SK-N-SH (cell line): Measurements from ENCODE around the gene PTH2. TPM values are rescaled to one million over a fixed set of nuclear protein-coding genes. Genes with fewer than 3 reads are reported as not detected.
"Not testable (repeated sequence)": the region's sequence is repeated elsewhere in the genome, so short reads cannot be mapped to it uniquely, and the experiment has no call there.

ENCODE experiments used
- CTCF ChIA-PET: fragments of 300-600, 350-600 bp; formaldehyde crosslinking; extraction: SDS; loops from one replicate; lab custom pipeline; 2021; lab: Yijun Ruan, JAX
- POLR2A ChIA-PET: fragments of 350-600 bp; sonication (Branson Sonifier 250); formaldehyde crosslinking; extraction: SDS; loops from one replicate; lab custom pipeline; 2020; ENCODE audit warnings: antibody characterized with exemption, inconsistent platforms; lab: Yijun Ruan, JAX
- DNase-seq: peaks from one replicate; pipeline ENCODE4 v3.0.0; 2012
- H2AFZ ChIP-seq: fragments of 200-600 bp; sonication (generic); 2 replicates; pipeline ENCODE4 v1.8.1; 2016; ENCODE audit warnings: antibody characterized with exemption, mild to moderate bottlenecking, low read depth
- H3F3A ChIP-seq: fragments of 200-600 bp; sonication (generic); replicated peaks from 2 replicates; pipeline ENCODE3; 2016; ENCODE audit warnings: antibody characterized with exemption, mild to moderate bottlenecking; ENCODE audit not compliant: insufficient read depth
- H3K27ac ChIP-seq, 2 experiments: fragments of 200-500 bp in 1 of 2; fragments of 200-600 bp in 1 of 2; sonication (Bioruptor generic) in 1 of 2; sonication (generic), shearing (Covaris generic) in 1 of 2; 2 replicates each; pipeline versions ENCODE4 v1.5.1 to v1.6.1; 2014 to 2016; ENCODE audit warnings: low read depth in 2 of 2, inconsistent platforms in 1 of 2, low read length in 1 of 2, mild to moderate bottlenecking in 1 of 2, mixed read lengths in 1 of 2
- H3K27me3 ChIP-seq: fragments of 200-600 bp; sonication (generic), shearing (Covaris generic); 2 replicates; pipeline ENCODE4 v1.6.1; 2016; ENCODE audit warnings: mixed run types; ENCODE audit not compliant: insufficient read depth
- H3K36me3 ChIP-seq, 2 experiments: fragments of 200-500 bp in 1 of 2; fragments of 200-600 bp in 1 of 2; sonication (Bioruptor generic) in 1 of 2; sonication (generic) in 1 of 2; replicated peaks in 1 of 2; 2 replicates each; pipeline versions ENCODE3 to v1.5.1; 2014 to 2016; ENCODE audit warnings: low read length in 1 of 2, mild to moderate bottlenecking in 1 of 2; ENCODE audit not compliant: insufficient read depth in 2 of 2, control insufficient read depth in 1 of 2
- H3K4me1 ChIP-seq, 2 experiments: fragments of 200-500 bp in 1 of 2; fragments of 200-600 bp in 1 of 2; sonication (Bioruptor generic) in 1 of 2; sonication (generic), shearing (Covaris generic) in 1 of 2; 2 replicates each; pipeline versions ENCODE4 v1.5.1 to v1.6.1; 2014 to 2016; ENCODE audit warnings: low read depth in 1 of 2, low read length in 1 of 2, mixed run types in 1 of 2; ENCODE audit not compliant: insufficient read depth in 2 of 2, control insufficient read depth in 1 of 2
- H3K4me2 ChIP-seq: fragments of 200-600 bp; sonication (generic), shearing (Covaris generic); 2 replicates; pipeline ENCODE4 v1.6.1; 2017; ENCODE audit warnings: mixed run types
- H3K4me3 ChIP-seq, 2 experiments: fragments of 200-500 bp in 1 of 2; fragments of 200-600 bp in 1 of 2; sonication (Bioruptor generic) in 1 of 2; sonication (generic), shearing (Covaris generic) in 1 of 2; 2 replicates each; pipeline versions ENCODE4 v1.5.1 to v1.8.1; 2014 to 2016; ENCODE audit warnings: low read depth in 2 of 2, inconsistent platforms in 1 of 2, low read length in 1 of 2, mild to moderate bottlenecking in 1 of 2, mixed read lengths in 1 of 2, moderate library complexity in 1 of 2
- H3K79me2 ChIP-seq: fragments of 200-600 bp; sonication (generic); 2 replicates; pipeline ENCODE4 v1.8.1; 2017; ENCODE audit warnings: mild to moderate bottlenecking; ENCODE audit not compliant: insufficient read depth
- H3K9ac ChIP-seq: fragments of 200-600 bp; sonication (generic); 2 replicates; pipeline ENCODE4 v1.6.1; 2017; ENCODE audit warnings: mixed run types
- H3K9me2 ChIP-seq: fragments of 200-600 bp; sonication (generic); 2 replicates; pipeline ENCODE4 v1.6.1; 2017; ENCODE audit warnings: mixed run types
- H3K9me3 ChIP-seq: fragments of 200-600 bp; sonication (generic); 2 replicates; pipeline ENCODE4 v1.6.1; 2017; ENCODE audit warnings: mixed run types, mild to moderate bottlenecking, moderate library complexity
- H4K20me1 ChIP-seq: fragments of 200-600 bp; sonication (generic); 2 replicates; pipeline ENCODE4 v1.6.1; 2017; ENCODE audit warnings: mild to moderate bottlenecking, mixed run types; ENCODE audit not compliant: insufficient read depth
- CTCF ChIP-seq: fragments of 200-600 bp; sonication (generic); IDR thresholded peaks from 2 replicates; pipeline ENCODE4 v1.6.1; 2017; ENCODE audit warnings: antibody characterized with exemption, mild to moderate bottlenecking, moderate library complexity
- EZH2phosphoT487 ChIP-seq: fragments of 200-600 bp; sonication (generic); IDR thresholded peaks from 2 replicates; pipeline ENCODE4 v1.6.1; 2017; ENCODE audit warnings: low read depth, mixed run types, mild to moderate bottlenecking, antibody characterized with exemption, moderate library complexity, borderline replicate concordance
- FOXJ3 ChIP-seq: sonication (generic); formaldehyde crosslinking; IDR thresholded peaks from 2 replicates; pipeline ENCODE4 v1.5.1; 2020; ENCODE audit warnings: mild to moderate bottlenecking, missing genetic modification reagents
- FOXM1 ChIP-seq: IDR thresholded peaks from 2 replicates; pipeline ENCODE4 v1.4.0; 2012; ENCODE audit warnings: low read depth, mild to moderate bottlenecking
- NFIC ChIP-seq: IDR thresholded peaks from 2 replicates; pipeline ENCODE4 v1.4.0; 2012; ENCODE audit warnings: borderline replicate concordance
- SIN3A ChIP-seq: IDR thresholded peaks from 2 replicates; pipeline ENCODE4 v1.6.1; 2012; ENCODE audit warnings: low read depth, mild to moderate bottlenecking, low read length, moderate library complexity, borderline replicate concordance
- YY1 ChIP-seq: IDR thresholded peaks from 2 replicates; pipeline ENCODE4 v1.4.0; 2012; ENCODE audit warnings: low read depth, mild to moderate bottlenecking
- WGBS: methylation state at CpG from one replicate; pipeline ENCODE4 v1.1.6; 2017; ENCODE audit warnings: low lambda C conversion rate; 5-methylcytosine and 5-hydroxymethylcytosine counted together
- polyA plus RNA-seq, 3 experiments: library from polyadenylated mRNA; depleted of rRNA; stranded (reverse); fragments of >200 nt; gene quantifications; 2 replicates each; pipeline ENCODE4 v1.2.3, GENCODE V29; 2012

PTH2 gene
- polyA plus RNA-seq, 1 of the 3 experiments (the other 2 are of a cell fraction) = not detected

DNA sequence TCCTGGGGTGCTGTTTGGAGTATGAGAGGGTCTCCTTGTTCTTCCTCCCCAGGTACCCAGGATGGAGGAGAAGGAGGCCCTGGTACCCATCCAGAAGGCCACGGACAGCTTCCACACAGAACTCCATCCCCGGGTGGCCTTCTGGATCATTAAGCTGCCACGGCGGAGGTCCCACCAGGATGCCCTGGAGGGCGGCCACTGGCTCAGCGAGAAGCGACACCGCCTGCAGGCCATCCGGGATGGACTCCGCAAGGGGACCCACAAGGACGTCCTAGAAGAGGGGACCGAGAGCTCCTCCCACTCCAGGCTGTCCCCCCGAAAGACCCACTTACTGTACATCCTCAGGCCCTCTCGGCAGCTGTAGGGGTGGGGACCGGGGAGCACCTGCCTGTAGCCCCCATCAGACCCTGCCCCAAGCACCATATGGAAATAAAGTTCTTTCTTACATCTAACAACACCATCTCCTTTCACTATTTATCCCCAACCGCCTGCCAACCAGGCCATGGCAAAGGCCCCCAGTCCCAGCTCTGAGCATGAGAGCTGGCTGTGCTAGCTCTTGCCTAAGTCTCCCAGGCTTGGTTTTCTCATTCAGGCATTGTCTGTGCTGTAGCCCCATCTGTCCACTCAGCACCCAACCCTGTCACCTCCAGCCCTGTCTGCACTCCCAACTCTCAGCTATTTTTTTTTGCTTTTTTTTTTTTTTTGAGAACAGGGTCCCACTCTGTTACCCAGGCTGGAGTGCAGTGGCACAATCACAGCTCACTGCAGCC is 48.4 kb downstream of the PTH2 start:
- Histone ChIP-seq H3K79me2 (no peaks in the 10 kb centered on the region), H3K4me3 (no peak overlapping the region), H3K9me2 (no peaks in the 10 kb centered on the region), H2AFZ (no peak overlapping the region), H3K9me3 (no peaks in the 10 kb centered on the region), H4K20me1 (no peaks in the 10 kb centered on the region), H3K4me2 (no peak overlapping the region), H3K9ac (no peak overlapping the region), H3K4me1 (no peaks in the 10 kb centered on the region), H3K27ac (no peak overlapping the region), H3F3A (no peaks in the 10 kb centered on the region), H3K36me3 (no peaks in the 10 kb centered on the region), H3K27me3 (peaks cover 21% of the 10 kb centered on the region; the same call in 1 of the 2 replicates)
- ChIA-PET POLR2A (no interaction called here), CTCF (interaction anchor here (0.6 to 1.5 kb wide), 4 partner anchors 13 to 69 kb away, joined by 3 to 4 read pairs (median 4); partner anchors contain the start of gene KASH5)
- 34% methylated on average over 8 of the region's 16 CpGs for WGBS
- no peak for TF ChIP-seq CTCF
- TF ChIP-seq FOXM1 = no peak
- no peak for TF ChIP-seq YY1
- no peak for TF ChIP-seq EZH2phosphoT487
- TF ChIP-seq SIN3A = no peak
- no peak for TF ChIP-seq NFIC
- TF ChIP-seq FOXJ3 (CRISPR knock-in tag) = no peak
- DNase-seq = peak; percentile 12

DNA sequence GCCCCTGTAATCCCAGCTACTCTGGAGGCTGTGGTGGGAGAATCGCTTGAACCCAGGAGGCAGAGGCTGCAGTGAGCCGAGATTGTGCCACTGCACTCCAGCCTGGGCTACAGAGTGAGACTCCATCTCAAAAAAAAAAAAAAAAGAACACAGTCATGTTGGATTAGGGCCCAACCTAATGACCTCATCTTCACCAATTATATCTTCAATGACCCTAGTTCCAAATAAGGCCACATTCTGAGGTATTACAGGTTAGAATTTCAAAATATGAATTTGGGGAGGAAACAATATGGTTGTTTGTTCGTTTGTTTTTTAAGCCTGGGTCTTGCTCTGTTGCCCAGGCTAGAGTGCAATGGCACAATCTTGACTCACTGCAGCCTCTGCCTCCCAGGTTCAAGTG is 50.1 kb downstream of the PTH2 start:
- POLR2A ChIA-PET, H3K4me3 ChIP-seq, H3K27ac ChIP-seq, H3K4me2 ChIP-seq, H2AFZ ChIP-seq, H3K9me3 ChIP-seq, H3K4me1 ChIP-seq, DNase-seq, H3K79me2 ChIP-seq, H3F3A ChIP-seq, H4K20me1 ChIP-seq, H3K9me2 ChIP-seq, H3K9ac ChIP-seq, H3K36me3 ChIP-seq: not testable (repeated sequence)
- H3K27me3 ChIP-seq = peaks cover 21% of the 10 kb centered on the region; the same call in 1 of the 2 replicates
- CTCF ChIA-PET = interaction anchor here (1.4 to 1.5 kb wide), 2 partner anchors 19 to 276 kb away, joined by 3 to 4 read pairs; no protein-coding TSS in a partner anchor
- WGBS = 21% methylated on average over 3 of the region's 3 CpGs

Other genes with a start within 250 kb of the PTH2 start
- 0.33 and 0.80 TPM in 2 replicates for gene SLC6A16, start 98.2 kb downstream of the PTH2 start, polyA plus RNA-seq (2012; rRNA removed)
- gene CD37, start 88.0 kb downstream of the PTH2 start, polyA plus RNA-seq (2012; rRNA removed) = not detected in 2 replicates
- gene TEAD2, start 61.0 kb downstream of the PTH2 start, polyA plus RNA-seq (2012; rRNA removed) = 24.7 and 27.9 TPM in 2 replicates
- gene DKKL1, start 59.6 kb downstream of the PTH2 start, polyA plus RNA-seq (2012; rRNA removed) = 0.36 and 0.47 TPM in 2 replicates
- 0.03 and 0.20 TPM in 2 replicates for gene KASH5, start 35.2 kb downstream of the PTH2 start, polyA plus RNA-seq (2012; rRNA removed)
- gene GFY, start 1.9 kb upstream of the PTH2 start, polyA plus RNA-seq (2012; rRNA removed) = not detected in 2 replicates
- 0.39 and 0.59 TPM in 2 replicates for gene SLC17A7, start 18.1 kb upstream of the PTH2 start, polyA plus RNA-seq (2012; rRNA removed)
- 145 and 157 TPM in 2 replicates for gene PIH1D1, start 28.4 kb upstream of the PTH2 start, polyA plus RNA-seq (2012; rRNA removed)
- gene ALDH16A1, start 29.8 kb upstream of the PTH2 start, polyA plus RNA-seq (2012; rRNA removed) = 13.6 and 15.7 TPM in 2 replicates
- gene FLT3LG, start 50.8 kb upstream of the PTH2 start, polyA plus RNA-seq (2012; rRNA removed) = 4.0 and 6.4 TPM in 2 replicates
- gene RPL13A, start 64.2 kb upstream of the PTH2 start, polyA plus RNA-seq (2012; rRNA removed) = 2,604 and 2,748 TPM in 2 replicates
- 6,915 and 7,579 TPM in 2 replicates for gene RPS11, start 73.0 kb upstream of the PTH2 start, polyA plus RNA-seq (2012; rRNA removed)
- 75.3 and 91.4 TPM in 2 replicates for gene FCGRT, start 89.2 kb upstream of the PTH2 start, polyA plus RNA-seq (2012; rRNA removed)
- 1.4 and 1.8 TPM in 2 replicates for gene RCN3, start 104.6 kb upstream of the PTH2 start, polyA plus RNA-seq (2012; rRNA removed)
- gene NOSIP, start 157.1 kb upstream of the PTH2 start, polyA plus RNA-seq (2012; rRNA removed) = 101 and 128 TPM in 2 replicates
- 0.42 and 0.44 TPM in 2 replicates for gene PRRG2, start 157.9 kb upstream of the PTH2 start, polyA plus RNA-seq (2012; rRNA removed)
- 0.71 and 1.7 TPM in 2 replicates for gene PRR12, start 167.7 kb upstream of the PTH2 start, polyA plus RNA-seq (2012; rRNA removed)
- gene RRAS, start 216.7 kb upstream of the PTH2 start, polyA plus RNA-seq (2012; rRNA removed) = 113 and 141 TPM in 2 replicates
- gene SCAF1, start 218.8 kb upstream of the PTH2 start, polyA plus RNA-seq (2012; rRNA removed) = 5.5 and 9.5 TPM in 2 replicates
- 85.9 and 112 TPM in 2 replicates for gene IRF3, start 242.4 kb upstream of the PTH2 start, polyA plus RNA-seq (2012; rRNA removed)
- gene BCL2L12, start 242.5 kb upstream of the PTH2 start, polyA plus RNA-seq (2012; rRNA removed) = 20.3 and 27.9 TPM in 2 replicates